Stomach smooth muscle (tissue), 2 donors: ENCODE measurements around the gene DCP1B.

ENCODE experiments used
- H3K27ac ChIP-seq: one replicate; pipeline ENCODE4 v1.7.0; 2013; ENCODE audit warnings: mild to moderate bottlenecking, low read length, inconsistent platforms
- H3K27me3 ChIP-seq, 2 donors: one replicate each; pipeline ENCODE4 v1.7.0; 2013; ENCODE audit warnings: low read length in 2 of 2; ENCODE audit not compliant: insufficient read depth in 2 of 2, control insufficient read depth in 1 of 2
- H3K36me3 ChIP-seq, 2 donors: one replicate each; pipeline ENCODE4 v1.7.0; 2013; ENCODE audit warnings: low read length in 2 of 2; ENCODE audit not compliant: control insufficient read depth in 2 of 2, insufficient read depth in 2 of 2
- H3K4me1 ChIP-seq: one replicate; pipeline ENCODE4 v1.7.0; 2013; ENCODE audit warnings: low read length; ENCODE audit not compliant: control insufficient read depth, insufficient read depth
- H3K4me3 ChIP-seq, 2 donors: one replicate each; pipeline ENCODE4 v1.7.0; 2013; ENCODE audit warnings: low read length in 2 of 2
- H3K9ac ChIP-seq, 2 donors: one replicate each; pipeline ENCODE4 v1.7.0; 2013; ENCODE audit warnings: low read length in 2 of 2, mild to moderate bottlenecking in 1 of 2
- H3K9me3 ChIP-seq, 2 donors: one replicate each; pipeline ENCODE4 v1.7.0; 2013; ENCODE audit warnings: low read length in 2 of 2; ENCODE audit not compliant: control insufficient read depth in 2 of 2
- donor health status: healthy.
- donor health status: Pancreatic carcinoma.

Gene DCP1B

GRCh38 chr12:1912580-1913376, 91.5 kb downstream of the DCP1B start:
- H3K36me3 ChIP-seq, result no peaks in the 10 kb centered on the region
- H3K9me3 ChIP-seq, result no peaks in the 10 kb centered on the region
- peaks cover 14% of the 10 kb centered on the region for H3K4me1 ChIP-seq
- H3K27ac ChIP-seq, result no peak overlapping the region
- H3K27me3 ChIP-seq, result peaks cover under 1 to 3% of the 10 kb centered on the region in 2 donors
- no peak overlapping the region for H3K9ac ChIP-seq
- no peak overlapping the region for H3K4me3 ChIP-seq

- Histone ChIP-seq H3K27me3 (peaks cover 2 to 3% of the 10 kb centered on the region in 2 donors), H3K4me3 (no peak overlapping the region), H3K27ac (no peak overlapping the region), H3K36me3 (no peaks in the 10 kb centered on the region), H3K9ac (no peak overlapping the region), H3K9me3 (peaks cover 0 to 4% of the 10 kb centered on the region in 2 donors), H3K4me1 (peaks cover 9% of the 10 kb centered on the region)
Observed at GRCh38 chr12:1911598-1912575, 92.4 kb downstream of the DCP1B start.

GRCh38 chr12:1910468-1910867, 93.8 kb downstream of the DCP1B start:
- Histone ChIP-seq H3K9ac (no peak overlapping the region), H3K36me3 (no peaks in the 10 kb centered on the region), H3K4me1 (peaks cover 5% of the 10 kb centered on the region), H3K27ac (no peak overlapping the region), H3K9me3 (peaks cover 0 to 4% of the 10 kb centered on the region in 2 donors), H3K4me3 (no peak overlapping the region), H3K27me3 (peaks cover 2 to 3% of the 10 kb centered on the region in 2 donors)

GRCh38 chr12:1908758-1909157, 95.5 kb downstream of the DCP1B start:
- H3K9ac ChIP-seq, result no peak overlapping the region
- peaks cover 0 to 9% of the 10 kb centered on the region in 2 donors for H3K9me3 ChIP-seq
- H3K4me1 ChIP-seq, result peaks cover 5% of the 10 kb centered on the region
- H3K27ac ChIP-seq, result no peak overlapping the region
- no peak overlapping the region for H3K4me3 ChIP-seq
- peaks cover 2 to 3% of the 10 kb centered on the region in 2 donors for H3K27me3 ChIP-seq
- H3K36me3 ChIP-seq, result no peaks in the 10 kb centered on the region

- Histone ChIP-seq H3K36me3 (no peaks in the 10 kb centered on the region), H3K9me3 (peaks cover 0 to 12% of the 10 kb centered on the region in 2 donors), H3K4me3 (no peak overlapping the region), H3K4me1 (peaks cover 5% of the 10 kb centered on the region), H3K27ac (no peak overlapping the region), H3K9ac (no peak overlapping the region), H3K27me3 (peaks cover 2 to 3% of the 10 kb centered on the region in 2 donors)
Observed at GRCh38 chr12:1907652-1908611, 96.3 kb downstream of the DCP1B start.

GRCh38 chr12:1906579-1906978, 97.7 kb downstream of the DCP1B start:
- Histone ChIP-seq H3K9ac (no peak overlapping the region), H3K27me3 (peaks cover 2 to 3% of the 10 kb centered on the region in 2 donors), H3K4me3 (no peak overlapping the region), H3K9me3 (peaks cover 0 to 12% of the 10 kb centered on the region in 2 donors), H3K36me3 (no peaks in the 10 kb centered on the region), H3K4me1 (peaks cover 5% of the 10 kb centered on the region), H3K27ac (no peak overlapping the region)

GRCh38 chr12:1904875-1905274, 99.4 kb downstream of the DCP1B start:
- H3K4me3 ChIP-seq, result no peak overlapping the region
- H3K36me3 ChIP-seq, result no peaks in the 10 kb centered on the region
- peaks cover 5% of the 10 kb centered on the region for H3K4me1 ChIP-seq
- peaks cover 0 to 12% of the 10 kb centered on the region in 2 donors for H3K9me3 ChIP-seq
- peaks cover 0 to 2% of the 10 kb centered on the region in 2 donors for H3K27me3 ChIP-seq
- H3K9ac ChIP-seq, result no peak overlapping the region
- no peak overlapping the region for H3K27ac ChIP-seq

GRCh38 chr12:1896964-1897363, 107.3 kb downstream of the DCP1B start:
- Histone ChIP-seq H3K4me1 (no peaks in the 10 kb centered on the region), H3K27ac (no peak overlapping the region), H3K27me3 (no peaks in the 10 kb centered on the region), H3K4me3 (no peak overlapping the region), H3K9ac (no peak overlapping the region), H3K36me3 (no peaks in the 10 kb centered on the region), H3K9me3 (no peaks in the 10 kb centered on the region)
